HEK293 (cell line): Measurements from ENCODE around the gene CD69.

Experiments used
- BCL11A ChIP-seq: fragments of 450-650 bp; formaldehyde crosslinking; IDR thresholded peaks from 2 replicates; pipeline ENCODE4 v1.5.1; 2016; ENCODE audit warnings: low read depth, missing biosample characterization, missing genetic modification characterization
- CTCF ChIP-seq: fragments of 450-650 bp; formaldehyde crosslinking; IDR thresholded peaks from 2 replicates; pipeline ENCODE4 v1.5.1; 2016; ENCODE audit warnings: missing biosample characterization, missing genetic modification characterization
- RBAK ChIP-seq: fragments of 450-650 bp; formaldehyde crosslinking; IDR thresholded peaks from 2 replicates; pipeline ENCODE4 v1.5.1; 2016; ENCODE audit warnings: missing biosample characterization, missing genetic modification characterization
- ZNF121 ChIP-seq: fragments of 450-650 bp; formaldehyde crosslinking; IDR thresholded peaks from 2 replicates; pipeline ENCODE4 v1.5.1; 2016; ENCODE audit warnings: missing biosample characterization, missing genetic modification characterization
- ZNF23 ChIP-seq: fragments of 450-650 bp; formaldehyde crosslinking; IDR thresholded peaks from 2 replicates; pipeline ENCODE4 v1.5.1; 2016; ENCODE audit warnings: missing biosample characterization, missing genetic modification characterization, borderline replicate concordance
- ZNF311 ChIP-seq: fragments of 450-650 bp; formaldehyde crosslinking; IDR thresholded peaks from 2 replicates; pipeline ENCODE4 v1.5.1; 2017; ENCODE audit warnings: missing biosample characterization, missing genetic modification characterization, borderline replicate concordance
- ZNF785 ChIP-seq: fragments of 450-650 bp; formaldehyde crosslinking; IDR thresholded peaks from 2 replicates; pipeline ENCODE4 v1.5.1; 2016; ENCODE audit warnings: missing biosample characterization, missing genetic modification characterization
- ZSCAN16 ChIP-seq: fragments of 450-650 bp; formaldehyde crosslinking; IDR thresholded peaks from 2 replicates; pipeline ENCODE4 v1.5.1; 2016; ENCODE audit warnings: missing biosample characterization, missing genetic modification characterization

- TF ChIP-seq ZNF311 (tag by site-specific recombination), result no peak
- TF ChIP-seq ZNF23 (tag by site-specific recombination), result no peak
- TF ChIP-seq ZSCAN16 (tag by site-specific recombination), result no peak
- TF ChIP-seq CTCF (tag by site-specific recombination), result no peak
- TF ChIP-seq ZNF121 (tag by site-specific recombination), result no peak
- no peak for TF ChIP-seq RBAK
- no peak for TF ChIP-seq ZNF785 (tag by site-specific recombination)
- TF ChIP-seq BCL11A, result no peak
Measured at GRCh38 chr12:9736936-9737705, 23.6 kb downstream of the CD69 start.
